ENCODE measurements around the gene CD27.
"Not testable (repeated sequence)": the region's sequence is repeated elsewhere in the genome, so short reads cannot be mapped to it uniquely, and the experiment has no call there.

Gene CD27

DNA sequence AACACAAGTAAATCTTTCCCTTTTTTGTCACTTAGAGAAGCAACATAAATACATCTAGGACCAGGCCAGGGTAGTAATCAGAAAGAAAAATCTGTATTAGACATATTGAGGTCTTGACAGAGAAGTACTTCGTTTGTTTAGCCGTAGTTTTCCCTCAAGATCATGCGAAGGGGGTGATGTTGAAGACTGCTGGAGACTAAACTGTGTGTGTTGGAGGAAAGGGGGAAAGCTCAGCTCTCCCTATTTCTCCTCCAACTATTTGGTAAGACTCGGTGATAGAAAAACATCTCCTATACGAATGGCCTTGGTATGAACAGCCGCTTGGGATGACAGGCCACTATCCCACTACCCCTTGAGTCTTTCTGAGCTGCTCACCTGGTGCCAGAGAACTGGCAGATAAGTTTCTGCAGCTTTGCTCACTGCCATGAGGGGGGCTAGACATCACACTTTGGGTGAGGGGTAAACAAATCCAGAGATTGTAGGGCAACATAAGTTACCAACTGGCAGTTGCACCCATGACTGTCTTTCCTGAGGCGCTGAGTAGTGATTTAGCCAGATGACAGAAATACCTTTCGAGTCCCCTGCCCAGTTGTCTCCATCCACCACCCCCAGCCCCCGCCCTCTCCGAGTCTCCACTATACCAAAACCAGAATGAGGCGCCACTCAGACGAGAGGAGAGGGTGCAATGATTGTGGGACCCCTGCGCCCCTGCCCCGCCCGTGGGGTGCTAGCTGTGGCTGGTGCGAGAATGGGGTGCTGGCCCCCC is 25.0 kb downstream of the CD27 start:
- H3K4me1 Mint-ChIP-seq (ENCODE audit: low read depth in 2 of 2), result peaks cover 46 to 48% of the 10 kb centered on the region in 2 donors
- H3K4me3 Mint-ChIP-seq, result peak overlapping the region; percentile 88 to 89
- H3K36me3 Mint-ChIP-seq (ENCODE audit: insufficient read depth), result peaks cover 55% of the 10 kb centered on the region
- DNase-seq (no peak), ATAC-seq (replicated peaks) (no peak)
- H3K27ac Mint-ChIP-seq, result peak overlapping the region; percentile 89
- no peaks in the 10 kb centered on the region for H3K9me3 Mint-ChIP-seq
- no peaks in the 10 kb centered on the region for H3K27me3 Mint-ChIP-seq

DNA sequence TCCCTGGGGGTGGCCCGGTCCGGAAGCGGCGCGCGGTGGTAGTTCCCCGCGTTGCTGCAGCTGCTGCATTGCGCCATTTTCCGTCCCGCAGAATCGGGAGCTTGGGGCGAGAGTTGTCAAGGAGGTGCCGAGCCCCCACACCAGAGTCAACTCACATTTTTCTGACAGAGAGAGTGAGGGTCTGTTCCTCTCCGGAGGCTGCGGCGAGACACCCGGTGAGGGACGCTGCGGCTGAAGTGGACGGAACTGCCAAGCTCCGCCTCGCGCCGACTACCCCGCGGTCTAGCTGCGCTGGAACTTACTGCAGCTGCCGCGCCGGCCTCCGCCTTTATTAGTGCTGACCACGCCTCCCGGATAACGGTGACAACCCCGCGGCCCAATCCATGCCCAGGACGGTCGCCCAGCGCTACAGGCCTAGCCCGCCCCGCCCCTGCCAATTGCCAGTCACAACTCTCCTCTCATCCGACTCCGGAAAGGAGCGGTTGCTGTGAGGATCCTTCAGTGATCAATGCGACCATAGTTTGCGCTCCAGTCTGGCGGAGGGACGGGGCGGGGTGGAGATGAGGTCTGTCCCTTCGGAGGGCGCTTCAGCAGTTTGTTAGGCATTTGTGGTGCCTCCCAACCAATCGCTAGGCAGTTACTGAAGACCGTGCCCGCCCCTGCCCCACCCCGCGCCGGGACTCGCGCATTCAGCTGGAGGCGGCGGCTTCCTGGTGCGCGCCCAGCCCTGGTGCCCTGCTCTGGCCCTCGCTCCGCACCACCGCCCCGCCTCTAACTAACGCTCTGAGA is 25.8 kb downstream of the CD27 start, which contains the start of gene VAMP1:
Gene VAMP1 (minus strand): TSS at position 303 of the 789 bp plus-strand sequence. CDS start 146 bp downstream, at position 157.
- H3K36me3 Mint-ChIP-seq (ENCODE audit: insufficient read depth), result peaks cover 49% of the 10 kb centered on the region
- ATAC-seq (replicated peaks), result peak; percentile 89
- H3K4me3 Mint-ChIP-seq, result peak within 1 kb of the TSS; percentile 88 to 89
- H3K9me3 Mint-ChIP-seq, result no peaks in the 10 kb centered on the region
- DNase-seq, result peak; percentile 94 to 97 (median 96)
- no peaks in the 10 kb centered on the region for H3K27me3 Mint-ChIP-seq
- peaks cover 42 to 44% of the 10 kb centered on the region in 2 donors for H3K4me1 Mint-ChIP-seq (ENCODE audit: low read depth in 2 of 2)
- H3K27ac Mint-ChIP-seq, result peak within 1 kb of the TSS; percentile 89

DNA sequence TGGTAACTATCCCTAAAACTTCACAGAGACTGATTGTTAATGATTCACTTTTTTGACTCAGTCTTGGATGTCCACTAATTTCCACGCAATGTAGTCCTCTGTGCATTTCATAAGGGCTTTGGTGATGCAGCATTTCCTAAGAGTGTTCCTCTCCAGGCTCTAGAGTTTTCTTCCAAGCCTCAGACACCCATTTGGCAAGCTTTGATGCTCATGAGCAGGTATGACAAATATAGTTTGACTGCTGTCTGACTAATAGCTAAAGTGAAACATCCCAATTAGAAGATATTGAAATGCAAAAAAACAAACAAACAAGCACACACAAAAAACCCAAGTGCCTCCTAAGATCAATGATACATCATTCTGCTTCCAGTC is 27.2 kb downstream of the CD27 start:
- Mint-ChIP-seq H3K27ac (peak overlapping the region in 1 of 2 donors; percentile 89), H3K4me1 (ENCODE audit: low read depth in 2 of 2) (peaks cover 32% of the 10 kb centered on the region in 2 donors), H3K36me3 (ENCODE audit: insufficient read depth) (peaks cover 36% of the 10 kb centered on the region), H3K9me3 (no peaks in the 10 kb centered on the region), H3K4me3 (peak overlapping the region in 1 of 2 donors; percentile 88), H3K27me3 (no peaks in the 10 kb centered on the region)
- no peak for DNase-seq
- ATAC-seq (replicated peaks), result no peak

DNA sequence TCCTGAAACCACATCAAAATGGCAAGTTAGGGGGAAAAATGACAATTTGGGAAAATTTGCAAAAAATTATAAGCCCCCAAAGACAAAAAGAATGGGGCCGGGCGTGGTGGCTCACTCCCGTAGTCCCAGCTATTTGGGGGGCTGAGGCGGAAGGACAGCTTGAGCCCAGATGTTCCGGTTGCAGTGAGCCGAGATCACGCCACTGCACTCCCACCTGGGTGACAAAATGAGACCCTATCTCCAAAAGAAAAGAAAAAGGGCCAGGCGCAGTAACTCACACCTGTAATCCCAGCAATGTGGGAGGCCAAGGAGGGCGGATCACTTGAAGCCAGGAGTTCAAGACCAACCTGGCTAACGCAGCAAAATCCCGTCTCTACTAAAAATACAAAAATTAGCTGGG is 27.7 kb downstream of the CD27 start:
- ATAC-seq (replicated peaks), result no peak
- Mint-ChIP-seq H3K4me3 (no peak overlapping the region), H3K36me3 (ENCODE audit: insufficient read depth) (peaks cover 35% of the 10 kb centered on the region), H3K27me3 (no peaks in the 10 kb centered on the region), H3K4me1 (ENCODE audit: low read depth in 2 of 2) (peaks cover 27 to 28% of the 10 kb centered on the region in 2 donors), H3K27ac (no peak overlapping the region), H3K9me3 (no peaks in the 10 kb centered on the region)
- DNase-seq, result no peak

DNA sequence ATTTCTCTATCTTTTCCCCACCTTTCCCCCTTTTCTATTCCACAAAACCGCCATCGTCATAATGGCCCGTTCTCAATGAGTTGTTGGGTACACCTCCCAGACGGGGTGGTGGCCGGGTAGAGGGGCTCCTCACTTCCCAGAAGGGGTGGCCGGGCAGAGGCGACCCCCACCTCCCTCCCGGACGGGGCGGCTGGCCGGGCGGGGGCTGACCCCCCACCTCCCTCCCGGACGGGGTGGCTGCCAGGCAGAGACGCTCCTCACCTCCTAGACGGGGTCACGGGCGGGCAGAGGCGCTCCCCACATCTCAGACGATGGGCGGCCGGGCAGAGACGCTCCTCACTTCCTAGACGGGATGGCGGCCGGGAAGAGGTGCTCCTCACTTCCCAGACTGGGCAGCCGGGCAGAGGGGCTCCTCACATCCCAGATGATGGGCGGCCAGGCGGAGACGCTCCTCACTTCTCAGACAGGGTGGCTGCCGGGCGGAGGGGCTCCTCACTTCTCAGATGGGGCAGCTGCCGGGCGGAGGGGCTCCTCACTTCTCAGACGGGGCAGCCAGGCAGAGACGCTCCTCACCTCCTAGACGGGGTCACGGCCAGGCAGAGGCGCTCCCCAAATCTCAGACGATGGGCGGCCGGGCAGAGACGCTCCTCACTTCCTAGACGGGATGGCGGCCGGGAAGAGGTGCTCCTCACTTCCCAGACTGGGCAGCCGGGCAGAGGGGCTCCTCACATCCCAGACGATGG is 30.6 kb downstream of the CD27 start:
- H3K9me3 Mint-ChIP-seq; H3K27me3 Mint-ChIP-seq; H3K4me3 Mint-ChIP-seq; ATAC-seq (replicated peaks); DNase-seq; H3K4me1 Mint-ChIP-seq (ENCODE audit: low read depth in 2 of 2); H3K27ac Mint-ChIP-seq: not testable (repeated sequence)
- peaks cover 16% of the 10 kb centered on the region for H3K36me3 Mint-ChIP-seq (ENCODE audit: insufficient read depth)

DNA sequence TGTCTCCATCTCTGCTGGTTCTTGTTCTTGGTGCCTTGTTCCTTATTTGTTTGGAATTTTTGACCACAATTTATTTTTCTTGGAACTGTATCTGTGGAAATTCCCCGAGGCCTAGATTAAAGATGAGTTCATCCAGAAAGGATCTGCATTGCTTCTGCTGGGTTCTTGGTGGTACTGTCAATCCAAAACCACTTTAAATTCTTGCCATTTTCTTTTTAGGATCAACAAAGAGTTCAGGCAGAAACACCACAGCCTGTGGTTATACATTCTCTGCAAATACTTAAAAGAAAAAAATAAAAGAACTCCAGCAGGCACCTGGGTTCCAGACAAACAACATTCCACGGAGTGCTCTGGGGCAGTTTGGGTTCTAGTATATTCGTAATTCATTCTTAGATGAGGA is 31.7 kb downstream of the CD27 start:
- H3K27ac Mint-ChIP-seq, result no peak overlapping the region
- H3K27me3 Mint-ChIP-seq, result no peaks in the 10 kb centered on the region
- H3K9me3 Mint-ChIP-seq, result no peaks in the 10 kb centered on the region
- peaks cover 0 to under 1% of the 10 kb centered on the region in 2 donors for H3K4me1 Mint-ChIP-seq (ENCODE audit: low read depth in 2 of 2)
- peaks cover 7% of the 10 kb centered on the region for H3K36me3 Mint-ChIP-seq (ENCODE audit: insufficient read depth)
- no peak overlapping the region for H3K4me3 Mint-ChIP-seq
- ATAC-seq (replicated peaks) (no peak), DNase-seq (no peak)

DNA sequence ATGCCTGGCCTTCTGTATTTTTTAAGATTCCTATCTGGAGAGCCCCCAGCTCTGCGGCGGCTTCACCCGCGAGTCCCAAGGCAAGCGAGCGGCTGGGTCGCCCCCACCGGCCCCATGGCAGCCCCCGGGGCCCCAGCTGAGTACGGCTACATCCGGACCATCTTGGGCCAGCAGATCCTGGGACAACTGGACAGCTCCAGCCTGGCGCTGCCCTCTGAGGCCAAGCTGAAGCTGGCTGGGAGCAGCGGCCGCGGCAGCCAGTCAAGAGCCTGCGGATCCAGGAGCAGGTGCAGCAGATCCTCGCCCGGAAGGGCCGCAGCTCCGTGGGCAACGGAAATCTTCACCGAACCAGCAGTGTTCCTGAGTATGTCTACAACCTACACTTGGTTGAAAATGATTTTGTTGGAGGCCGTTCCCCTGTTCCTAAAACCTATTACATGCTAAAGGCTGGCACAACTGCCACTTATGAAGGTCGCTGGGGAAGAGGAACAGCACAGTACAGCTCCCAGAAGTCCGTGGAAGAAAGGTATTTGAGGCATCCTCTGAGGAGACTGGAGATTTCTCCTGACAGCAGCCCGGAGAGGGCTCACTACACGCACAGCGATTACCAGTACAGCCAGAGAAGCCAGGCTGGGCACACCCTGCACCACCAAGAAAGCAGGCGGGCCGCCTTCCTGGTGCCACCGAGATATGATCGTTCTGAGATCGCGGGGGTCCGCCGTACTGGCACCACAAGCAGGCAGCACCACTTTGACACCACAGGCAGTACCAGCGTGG is 33.0 kb downstream of the CD27 start:
- not testable (repeated sequence) for H3K9me3 Mint-ChIP-seq; H3K4me1 Mint-ChIP-seq (ENCODE audit: low read depth in 2 of 2); ATAC-seq (replicated peaks); H3K27ac Mint-ChIP-seq; DNase-seq; H3K4me3 Mint-ChIP-seq; H3K36me3 Mint-ChIP-seq (ENCODE audit: insufficient read depth); H3K27me3 Mint-ChIP-seq

DNA sequence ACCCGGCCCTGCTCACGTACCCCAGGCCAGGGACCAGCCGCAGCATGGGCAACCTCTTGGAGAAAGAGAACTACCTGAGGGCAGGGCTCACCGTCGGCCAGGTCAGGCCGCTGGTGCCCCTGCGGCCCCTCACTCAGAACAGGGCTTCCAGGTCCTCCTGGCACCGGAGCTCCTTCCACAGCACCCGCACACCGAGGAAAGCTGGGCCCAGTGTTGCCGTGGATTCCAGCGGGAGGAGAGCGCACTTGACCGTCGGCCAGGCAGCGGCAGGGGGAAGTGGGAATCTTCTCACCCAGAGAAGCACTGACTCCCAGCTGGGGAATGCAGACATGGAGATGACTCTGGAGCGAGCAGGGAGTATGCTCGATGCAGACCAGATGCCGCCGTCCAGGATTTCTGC is 33.7 kb downstream of the CD27 start:
- no peak overlapping the region for H3K27ac Mint-ChIP-seq
- no peak for ATAC-seq (replicated peaks)
- no peak for DNase-seq
- H3K27me3 Mint-ChIP-seq, result no peaks in the 10 kb centered on the region
- no peak overlapping the region for H3K4me3 Mint-ChIP-seq
- no peaks in the 10 kb centered on the region for H3K4me1 Mint-ChIP-seq (ENCODE audit: low read depth in 2 of 2)
- no peaks in the 10 kb centered on the region for H3K9me3 Mint-ChIP-seq
- peaks cover 2% of the 10 kb centered on the region for H3K36me3 Mint-ChIP-seq (ENCODE audit: insufficient read depth)

DNA sequence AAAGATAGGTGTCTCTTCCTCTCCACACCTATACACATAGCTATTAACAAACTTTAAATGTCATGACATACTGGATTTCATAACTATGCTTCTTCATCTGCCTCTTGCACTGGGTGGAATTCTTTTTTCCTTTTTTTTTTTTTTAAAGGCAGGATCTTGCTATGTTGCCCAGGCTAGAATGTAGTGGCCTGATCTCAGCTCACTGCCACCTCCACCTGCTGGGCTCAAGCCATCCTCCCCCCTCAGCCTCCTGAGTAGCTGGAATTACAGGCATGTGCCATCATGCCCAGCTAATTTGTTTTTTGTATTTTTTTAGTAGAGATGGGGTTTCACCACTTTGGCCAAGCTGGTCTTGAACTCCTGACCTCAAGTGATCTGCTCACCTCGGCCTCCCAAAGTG is 43.5 kb downstream of the CD27 start:
- Mint-ChIP-seq H3K4me3 (no peak overlapping the region), H3K27ac (no peak overlapping the region), H3K9me3 (no peaks in the 10 kb centered on the region), H3K36me3 (ENCODE audit: insufficient read depth) (peaks cover 9% of the 10 kb centered on the region), H3K4me1 (ENCODE audit: low read depth in 2 of 2) (peaks cover 8 to 11% of the 10 kb centered on the region in 2 donors), H3K27me3 (no peaks in the 10 kb centered on the region)
- DNase-seq (no peak), ATAC-seq (replicated peaks) (no peak)

DNA sequence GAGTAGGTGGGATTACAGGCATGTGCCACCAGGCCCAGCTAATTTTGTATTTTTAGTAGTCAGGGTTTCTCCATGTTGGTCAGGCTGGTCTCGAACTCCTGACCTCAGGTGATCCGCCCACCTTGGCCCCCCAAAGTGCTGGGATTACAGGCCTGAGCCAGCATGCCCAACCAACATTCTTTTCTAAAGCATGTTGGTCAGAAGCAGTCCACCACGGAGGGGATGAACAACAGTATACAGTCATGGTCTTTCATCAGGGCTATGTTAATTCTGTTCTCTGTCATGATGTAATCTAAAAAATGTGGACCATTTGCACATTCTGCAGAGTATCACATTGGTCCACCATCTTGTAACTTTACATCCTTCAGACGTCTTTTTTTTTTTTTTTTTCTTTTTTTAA is 44.7 kb downstream of the CD27 start:
- ATAC-seq (replicated peaks) (no peak), DNase-seq (no peak)
- H3K9me3 Mint-ChIP-seq, result no peaks in the 10 kb centered on the region
- H3K36me3 Mint-ChIP-seq (ENCODE audit: insufficient read depth), result peaks cover 21% of the 10 kb centered on the region
- H3K27ac Mint-ChIP-seq, result no peak overlapping the region
- H3K27me3 Mint-ChIP-seq, result no peaks in the 10 kb centered on the region
- H3K4me3 Mint-ChIP-seq, result no peak overlapping the region
- H3K4me1 Mint-ChIP-seq (ENCODE audit: low read depth in 2 of 2), result peaks cover 10 to 17% of the 10 kb centered on the region in 2 donors

DNA sequence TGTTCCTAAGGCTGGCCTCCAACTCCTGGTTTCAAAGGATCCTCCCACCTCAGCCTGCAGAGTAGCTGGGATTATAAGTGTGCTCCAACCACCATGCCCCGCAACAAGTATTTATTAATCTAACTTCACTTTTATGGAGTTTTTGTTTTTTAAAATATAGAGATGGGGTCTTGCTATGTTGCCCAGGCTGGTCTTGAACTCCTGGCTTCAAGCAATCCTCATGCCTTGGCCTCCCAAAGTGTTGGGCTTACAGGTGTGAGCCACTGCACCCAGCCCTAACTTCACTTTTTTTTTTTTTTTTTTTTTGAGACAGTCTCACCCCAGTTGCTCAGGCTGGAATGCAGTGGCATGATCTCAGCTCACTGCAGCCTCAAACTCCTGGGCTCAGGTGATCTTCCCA is 45.9 kb downstream of the CD27 start:
- Mint-ChIP-seq H3K4me1 (ENCODE audit: low read depth in 2 of 2) (peaks cover 21 to 28% of the 10 kb centered on the region in 2 donors), H3K36me3 (ENCODE audit: insufficient read depth) (peaks cover 27% of the 10 kb centered on the region)
- H3K27me3 Mint-ChIP-seq; DNase-seq; H3K4me3 Mint-ChIP-seq; H3K9me3 Mint-ChIP-seq; H3K27ac Mint-ChIP-seq; ATAC-seq (replicated peaks): not testable (repeated sequence)

DNA sequence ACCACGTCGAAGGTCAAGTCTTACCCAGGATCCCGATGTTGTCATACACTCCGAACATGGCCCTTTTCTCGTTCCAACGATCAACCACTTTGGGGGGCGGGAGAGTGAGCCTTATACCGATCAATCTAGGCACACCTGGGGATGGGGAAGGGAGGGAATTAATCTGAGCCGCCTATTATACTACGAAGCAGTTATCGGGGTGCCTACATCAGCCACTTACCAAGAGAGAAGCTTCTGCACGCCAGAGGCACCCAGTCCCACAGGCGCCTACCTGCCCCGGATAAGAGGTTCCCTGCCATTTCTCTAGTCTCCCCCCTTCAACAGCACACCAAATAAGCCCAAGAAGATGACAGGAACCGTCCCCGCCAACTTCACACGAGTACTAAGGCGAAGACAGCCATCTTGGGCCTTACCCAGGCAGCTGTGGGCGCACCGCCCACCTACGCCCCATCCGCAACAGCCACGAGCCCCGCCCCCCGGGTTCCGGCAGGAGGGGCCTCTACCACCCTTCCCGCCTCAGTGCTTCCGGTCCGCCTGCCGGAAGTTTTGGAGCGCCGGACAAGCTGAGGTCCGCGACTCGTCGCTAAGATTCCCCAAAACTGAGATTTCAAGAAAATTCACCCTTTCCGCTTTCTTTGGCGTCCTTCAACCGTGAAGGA is 48.2 kb downstream of the CD27 start, which contains the start of gene MRPL51:
Gene MRPL51 (minus strand): TSS at position 425 of the 659 bp plus-strand sequence. CDS start 126 bp downstream, at position 299.
- Mint-ChIP-seq H3K27me3 (no peaks in the 10 kb centered on the region), H3K27ac (peak within 1 kb of the TSS; percentile 93 to 96), H3K9me3 (no peaks in the 10 kb centered on the region), H3K4me3 (peak within 1 kb of the TSS; percentile 91 to 92), H3K36me3 (ENCODE audit: insufficient read depth) (peaks cover 33% of the 10 kb centered on the region), H3K4me1 (ENCODE audit: low read depth in 2 of 2) (peaks cover 27 to 28% of the 10 kb centered on the region in 2 donors)
- ATAC-seq (replicated peaks), result peak; percentile 81
- peak; percentile 92 to 97 (median 96) for DNase-seq

All from effector memory CD8-positive, alpha-beta T cell (primary cell).